Activated naive CD8-positive, alpha-beta T cell (primary cell): Measurements from ENCODE around the gene XYLT1.

Source experiments
- H3K27ac Mint-ChIP-seq: one replicate; pipeline ENCODE4 v1.8.0; 2021; ENCODE audit warnings: mixed read lengths
- H3K27me3 Mint-ChIP-seq: one replicate; pipeline ENCODE4 v1.8.0; 2021; ENCODE audit warnings: mixed read lengths
- H3K36me3 Mint-ChIP-seq: one replicate; pipeline ENCODE4 v1.8.0; 2021; ENCODE audit warnings: mixed read lengths
- H3K4me1 Mint-ChIP-seq: one replicate; pipeline ENCODE4 v1.8.0; 2021; ENCODE audit warnings: low read depth, mixed read lengths
- H3K4me3 Mint-ChIP-seq: one replicate; pipeline ENCODE4 v1.8.0; 2021; ENCODE audit warnings: mild to moderate bottlenecking, mixed read lengths
- H3K9me3 Mint-ChIP-seq: one replicate; pipeline ENCODE4 v1.8.0; 2021; ENCODE audit warnings: low read depth, mixed read lengths

The XYLT1 gene

DNA sequence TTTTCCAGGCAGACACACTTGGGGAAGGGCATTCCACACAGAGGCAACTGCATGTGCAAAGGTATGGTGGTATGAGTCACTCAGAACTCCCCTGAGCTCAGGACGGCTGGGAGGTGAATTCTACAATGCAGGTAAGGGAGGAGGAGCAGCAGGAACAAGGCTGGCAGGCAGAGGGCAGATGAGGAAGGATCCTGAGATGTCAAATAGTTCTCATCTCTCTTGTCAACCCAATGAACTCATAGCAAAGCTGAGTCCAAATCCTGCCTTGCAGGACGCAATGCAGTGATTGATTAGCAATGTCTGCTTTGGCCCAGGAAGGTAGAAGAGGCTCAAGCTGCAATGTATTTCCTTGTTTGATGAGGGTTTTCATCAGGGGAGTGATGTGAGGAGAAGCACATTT, 243.5 kb downstream of the XYLT1 start:
- no peaks in the 10 kb centered on the region for H3K9me3 Mint-ChIP-seq
- peaks cover 2% of the 10 kb centered on the region for H3K36me3 Mint-ChIP-seq
- H3K4me1 Mint-ChIP-seq: peaks cover 24% of the 10 kb centered on the region
- H3K27me3 Mint-ChIP-seq: no peaks in the 10 kb centered on the region
- no peak overlapping the region for H3K4me3 Mint-ChIP-seq
- no peak overlapping the region for H3K27ac Mint-ChIP-seq

DNA sequence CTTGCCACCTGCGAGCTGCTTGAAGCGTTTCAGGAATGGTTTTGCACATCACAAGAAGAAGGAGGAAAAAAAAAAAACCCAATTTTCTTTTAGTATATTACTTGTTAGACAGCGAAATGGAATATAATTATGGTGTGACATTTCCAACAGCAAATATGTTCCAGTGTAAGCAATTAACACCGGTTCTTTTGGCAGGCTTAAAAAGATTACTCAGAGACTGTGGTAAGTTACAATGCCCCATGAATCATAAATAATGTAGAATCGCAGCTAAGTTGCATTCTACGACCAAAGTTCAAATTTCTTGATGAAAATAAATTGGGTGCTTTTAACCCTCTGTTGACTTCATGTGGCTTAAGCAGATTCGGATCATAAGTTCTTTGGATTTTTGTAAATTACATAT, 245.2 kb downstream of the XYLT1 start:
- Mint-ChIP-seq H3K4me3 (no peak overlapping the region), H3K4me1 (peaks cover 23% of the 10 kb centered on the region), H3K27ac (no peak overlapping the region)

DNA sequence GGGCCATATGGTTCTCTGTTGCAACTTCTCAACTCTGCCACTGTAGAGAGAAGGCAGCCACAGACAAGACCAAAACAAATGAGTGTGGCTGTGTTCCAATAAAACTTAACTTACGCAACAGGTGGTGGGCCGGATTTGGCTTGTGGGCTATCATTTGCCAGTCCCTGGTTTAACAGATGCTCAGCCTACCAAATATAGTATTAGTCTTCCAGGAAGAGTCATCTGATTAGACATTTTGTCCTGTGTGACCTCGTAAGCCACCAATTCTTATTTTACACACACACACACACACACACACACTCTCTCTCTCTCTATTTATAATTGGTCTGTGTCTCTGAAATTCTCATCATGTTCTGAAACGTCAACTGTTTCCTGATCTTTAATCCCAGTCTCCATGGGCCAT, 245.9 kb downstream of the XYLT1 start:
- no peaks in the 10 kb centered on the region for H3K9me3 Mint-ChIP-seq
- no peak overlapping the region for H3K27ac Mint-ChIP-seq
- H3K27me3 Mint-ChIP-seq: no peaks in the 10 kb centered on the region
- H3K4me3 Mint-ChIP-seq: no peak overlapping the region
- H3K36me3 Mint-ChIP-seq: peaks cover 4% of the 10 kb centered on the region
- H3K4me1 Mint-ChIP-seq: peaks cover 23% of the 10 kb centered on the region

More for the DNA sequence above, 245.2 kb downstream of the XYLT1 start:
- peaks cover 4% of the 10 kb centered on the region for H3K36me3 Mint-ChIP-seq
- no peaks in the 10 kb centered on the region for H3K9me3 Mint-ChIP-seq
- H3K27me3 Mint-ChIP-seq: no peaks in the 10 kb centered on the region

DNA sequence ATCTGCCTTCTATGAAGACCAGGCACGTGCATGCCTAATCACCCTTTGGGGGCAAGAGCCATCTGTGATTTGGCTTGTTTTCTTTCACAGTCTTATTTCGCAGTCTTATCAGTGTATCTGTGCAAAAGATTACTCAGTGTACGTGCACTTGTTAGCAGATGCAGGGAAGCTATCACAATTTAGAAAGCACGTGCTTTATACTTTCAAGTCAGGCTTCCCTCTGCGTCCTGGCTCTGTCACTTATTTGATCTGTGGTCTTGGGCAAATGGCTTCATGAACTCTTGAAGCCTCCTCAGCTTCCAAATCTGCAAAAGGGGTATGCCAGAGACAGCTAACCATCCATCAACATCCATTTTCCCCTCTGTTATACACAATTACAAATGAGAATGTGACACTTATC, 246.4 kb downstream of the XYLT1 start:
- no peaks in the 10 kb centered on the region for H3K9me3 Mint-ChIP-seq
- H3K27ac Mint-ChIP-seq: no peak overlapping the region
- peaks cover 22% of the 10 kb centered on the region for H3K4me1 Mint-ChIP-seq
- no peaks in the 10 kb centered on the region for H3K27me3 Mint-ChIP-seq
- peaks cover 4% of the 10 kb centered on the region for H3K36me3 Mint-ChIP-seq
- no peak overlapping the region for H3K4me3 Mint-ChIP-seq

DNA sequence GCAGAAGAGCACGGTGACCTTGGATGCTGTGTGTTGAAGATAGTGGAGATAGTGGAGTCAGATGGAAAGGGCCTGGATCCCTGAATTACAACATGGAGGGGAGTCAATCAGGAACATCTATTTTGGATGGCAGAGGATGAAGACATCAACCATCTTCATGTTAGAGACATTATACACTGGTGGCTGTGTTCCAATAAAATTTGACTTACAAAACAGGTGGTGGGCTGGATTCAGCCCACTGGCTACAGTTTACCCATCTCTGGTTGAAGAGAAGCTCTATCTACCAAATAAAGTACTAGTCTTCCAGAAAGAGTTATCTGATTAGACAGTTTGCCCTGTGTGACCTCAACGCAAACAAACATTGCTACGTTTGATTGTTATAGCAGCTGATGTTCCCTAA, 247.2 kb downstream of the XYLT1 start:
- peaks cover 19% of the 10 kb centered on the region for H3K4me1 Mint-ChIP-seq
- H3K9me3 Mint-ChIP-seq: no peaks in the 10 kb centered on the region
- H3K27me3 Mint-ChIP-seq: no peaks in the 10 kb centered on the region
- H3K4me3 Mint-ChIP-seq: no peak overlapping the region
- H3K36me3 Mint-ChIP-seq: peaks cover 5% of the 10 kb centered on the region
- no peak overlapping the region for H3K27ac Mint-ChIP-seq

DNA sequence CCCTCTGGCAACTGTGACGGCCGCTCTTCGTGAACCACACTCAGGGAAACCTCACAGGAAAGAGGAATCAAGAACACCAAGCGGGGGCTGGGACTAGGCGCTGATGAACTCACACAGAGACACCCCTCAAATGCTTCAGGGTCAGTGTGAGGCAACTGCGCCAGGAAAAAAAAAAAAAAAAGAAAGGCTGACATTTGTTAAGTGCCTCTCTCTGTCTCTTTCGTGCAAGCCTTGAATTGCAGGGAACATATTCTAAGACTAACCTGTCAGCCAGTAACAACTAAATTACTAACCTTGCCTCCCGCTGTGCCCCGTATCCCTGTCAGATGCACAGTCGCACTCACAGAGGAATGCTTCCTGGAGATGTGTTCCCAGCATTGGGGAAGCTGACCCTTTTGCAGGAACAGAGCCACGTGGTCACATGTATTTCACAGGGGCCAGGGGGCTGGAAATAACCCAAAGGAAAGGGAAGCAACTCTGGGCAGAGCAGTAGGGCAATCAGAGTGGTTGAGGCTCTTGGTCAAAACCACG, 247.8 kb downstream of the XYLT1 start:
- Mint-ChIP-seq H3K36me3 (peaks cover 6% of the 10 kb centered on the region), H3K27me3 (no peaks in the 10 kb centered on the region), H3K4me1 (peaks cover 19% of the 10 kb centered on the region), H3K4me3 (no peak overlapping the region), H3K27ac (no peak overlapping the region), H3K9me3 (no peaks in the 10 kb centered on the region)

DNA sequence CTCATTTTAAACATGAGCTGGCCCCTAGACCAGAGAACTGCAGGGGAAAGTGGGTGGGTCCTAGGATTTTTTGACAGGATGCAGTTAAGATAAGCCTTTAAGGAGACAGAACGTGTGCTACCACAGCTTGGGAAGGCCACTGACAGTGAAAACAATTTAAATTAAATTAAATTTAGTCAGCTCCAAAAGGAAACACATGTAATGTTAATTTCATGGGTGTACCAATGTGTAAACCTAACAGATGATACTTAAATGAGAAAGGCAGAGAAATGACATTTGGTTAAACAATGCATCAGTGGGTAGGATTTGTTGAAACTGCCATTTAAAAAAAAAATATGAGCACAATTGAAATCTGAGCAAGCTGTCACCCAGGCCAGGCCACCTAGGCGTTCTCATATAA, 250.8 kb downstream of the XYLT1 start:
- Mint-ChIP-seq H3K4me1 (peaks cover 12% of the 10 kb centered on the region), H3K4me3 (no peak overlapping the region), H3K36me3 (peaks cover 6% of the 10 kb centered on the region), H3K9me3 (no peaks in the 10 kb centered on the region), H3K27me3 (no peaks in the 10 kb centered on the region), H3K27ac (no peak overlapping the region)

DNA sequence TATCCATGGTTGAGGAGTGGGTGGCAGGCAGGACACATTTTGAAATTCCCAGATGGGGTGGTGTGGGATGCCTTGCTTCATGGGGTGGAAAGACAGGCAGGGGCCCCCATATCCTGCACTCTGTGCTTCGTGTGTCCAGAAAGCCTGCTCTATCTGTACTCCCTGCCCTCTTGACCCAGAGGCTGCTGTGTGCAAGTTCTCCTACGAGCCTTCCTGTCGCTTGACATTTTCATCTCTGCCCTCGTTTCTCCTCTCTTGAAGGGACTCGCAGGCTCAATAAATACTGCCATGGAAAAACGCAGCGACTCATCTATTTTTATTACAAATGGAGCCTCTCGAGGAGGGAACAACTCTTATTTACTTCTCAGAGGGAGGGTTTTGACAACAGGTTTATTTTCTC, 254.8 kb downstream of the XYLT1 start:
- no peak overlapping the region for H3K27ac Mint-ChIP-seq
- peaks cover 30% of the 10 kb centered on the region for H3K4me1 Mint-ChIP-seq
- H3K36me3 Mint-ChIP-seq: peaks cover 9% of the 10 kb centered on the region
- H3K9me3 Mint-ChIP-seq: peaks cover 6% of the 10 kb centered on the region
- H3K4me3 Mint-ChIP-seq: no peak overlapping the region
- no peaks in the 10 kb centered on the region for H3K27me3 Mint-ChIP-seq

DNA sequence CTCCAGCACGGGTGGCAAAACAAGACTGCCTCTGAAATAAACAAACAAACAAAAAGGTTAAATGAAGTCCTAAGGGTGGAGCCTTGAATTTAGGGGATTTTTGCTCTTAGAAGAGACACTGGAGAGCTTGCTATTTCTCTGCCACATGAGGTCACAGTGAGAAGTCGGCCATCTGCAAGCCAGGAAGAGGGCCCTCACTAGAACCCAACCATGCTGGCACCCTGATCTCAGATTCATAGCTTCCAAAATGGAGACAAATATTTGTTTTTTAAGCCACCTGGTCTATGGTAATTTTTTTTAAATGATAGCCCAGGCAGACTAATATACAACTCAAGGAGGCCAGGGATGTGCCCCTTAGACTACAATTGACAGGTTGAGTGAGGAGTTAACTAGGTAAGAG, 255.5 kb downstream of the XYLT1 start:
- Mint-ChIP-seq H3K36me3 (peaks cover 9% of the 10 kb centered on the region), H3K27me3 (no peaks in the 10 kb centered on the region), H3K27ac (no peak overlapping the region), H3K4me3 (no peak overlapping the region), H3K9me3 (peaks cover 6% of the 10 kb centered on the region), H3K4me1 (peaks cover 30% of the 10 kb centered on the region)

DNA sequence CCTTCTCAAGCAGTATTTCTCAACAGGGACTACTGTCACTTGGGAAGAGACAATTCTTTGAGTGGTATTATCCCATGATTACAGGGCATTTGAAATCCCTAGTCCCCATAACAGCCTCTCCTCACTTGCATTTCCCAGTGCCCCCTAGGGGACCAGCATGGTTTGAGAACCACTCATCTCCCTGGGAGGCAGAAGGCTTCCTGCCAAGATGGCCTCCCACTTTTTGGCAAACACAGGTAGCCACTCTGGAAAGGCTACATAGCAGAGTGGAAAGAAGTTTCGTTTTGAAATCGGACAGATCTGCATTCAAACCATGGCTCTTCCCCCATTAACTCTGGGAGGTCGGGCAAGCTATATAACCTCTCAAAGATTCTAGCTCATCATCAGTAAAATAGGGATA, 256.8 kb downstream of the XYLT1 start:
- Mint-ChIP-seq H3K4me3 (no peak overlapping the region), H3K27me3 (no peaks in the 10 kb centered on the region), H3K4me1 (peaks cover 30% of the 10 kb centered on the region), H3K9me3 (peaks cover 6% of the 10 kb centered on the region), H3K36me3 (peaks cover 11% of the 10 kb centered on the region), H3K27ac (no peak overlapping the region)

DNA sequence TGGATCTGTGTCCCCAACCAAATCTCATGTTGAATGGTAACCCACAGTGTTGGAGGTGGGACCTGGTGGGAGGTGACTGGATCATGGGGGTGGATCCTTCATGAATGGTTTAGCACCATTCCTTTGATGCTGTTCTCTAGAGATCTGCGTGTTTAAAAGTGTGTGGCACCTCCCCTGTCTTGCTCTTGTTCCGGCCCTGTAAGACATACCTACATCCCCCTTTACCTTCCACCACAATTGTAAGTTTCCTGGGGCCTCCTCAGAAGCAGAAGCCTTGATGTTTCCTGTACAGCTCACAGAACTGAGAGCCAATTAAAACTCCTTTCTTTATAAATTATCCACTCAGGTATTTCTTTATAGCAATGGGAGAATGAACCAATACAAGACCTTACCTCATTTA, 257.7 kb downstream of the XYLT1 start:
- Mint-ChIP-seq H3K4me1 (peaks cover 30% of the 10 kb centered on the region), H3K27ac (peak overlapping the region; percentile 25), H3K4me3 (peak overlapping the region; percentile 39), H3K27me3 (no peaks in the 10 kb centered on the region), H3K9me3 (peaks cover 6% of the 10 kb centered on the region), H3K36me3 (peaks cover 9% of the 10 kb centered on the region)

DNA sequence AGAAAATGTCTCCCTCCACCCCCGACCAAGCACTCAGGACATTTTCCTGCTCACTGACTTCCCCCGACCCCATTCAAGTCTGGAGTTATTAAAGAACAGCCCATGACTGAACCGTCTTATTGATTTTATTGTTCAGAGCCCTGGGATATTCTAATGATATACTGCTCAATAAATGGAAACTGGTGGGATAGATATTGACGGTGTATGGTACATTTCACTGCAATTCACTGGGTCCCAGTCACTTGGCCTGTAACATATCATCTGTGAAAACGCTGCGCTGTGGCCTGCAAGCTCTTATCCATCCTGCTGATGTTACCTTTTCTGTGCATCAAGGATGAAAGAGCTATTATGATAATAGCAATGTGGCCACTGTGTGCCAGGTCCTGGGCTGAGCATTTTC, 258.2 kb downstream of the XYLT1 start:
- H3K9me3 Mint-ChIP-seq: peaks cover 6% of the 10 kb centered on the region
- H3K27me3 Mint-ChIP-seq: no peaks in the 10 kb centered on the region
- no peak overlapping the region for H3K4me3 Mint-ChIP-seq
- peaks cover 9% of the 10 kb centered on the region for H3K36me3 Mint-ChIP-seq
- peaks cover 30% of the 10 kb centered on the region for H3K4me1 Mint-ChIP-seq
- H3K27ac Mint-ChIP-seq: no peak overlapping the region

DNA sequence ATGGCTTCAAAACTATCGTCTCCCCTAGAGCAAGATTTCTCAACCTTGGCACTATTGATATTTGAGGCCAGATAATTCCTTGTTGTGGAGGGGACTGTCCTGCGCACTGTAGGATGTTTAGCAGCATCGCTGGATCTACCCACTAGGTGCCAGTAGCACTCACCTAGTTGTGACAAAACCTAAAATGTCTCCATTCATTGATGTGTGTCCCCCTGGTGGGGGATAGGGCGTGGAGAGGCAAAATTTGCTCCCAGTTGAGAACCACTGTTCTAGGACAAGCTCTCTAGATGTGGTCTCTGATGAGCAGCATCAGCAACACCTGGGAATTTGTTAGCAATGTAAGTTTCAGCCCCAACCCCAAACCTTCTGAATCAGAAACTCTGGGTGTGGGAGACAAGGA, 259.0 kb downstream of the XYLT1 start:
- H3K4me3 Mint-ChIP-seq: no peak overlapping the region
- H3K27ac Mint-ChIP-seq: no peak overlapping the region
- H3K4me1 Mint-ChIP-seq: peaks cover 30% of the 10 kb centered on the region
- H3K36me3 Mint-ChIP-seq: peaks cover 9% of the 10 kb centered on the region
- peaks cover 6% of the 10 kb centered on the region for H3K9me3 Mint-ChIP-seq
- no peaks in the 10 kb centered on the region for H3K27me3 Mint-ChIP-seq

DNA sequence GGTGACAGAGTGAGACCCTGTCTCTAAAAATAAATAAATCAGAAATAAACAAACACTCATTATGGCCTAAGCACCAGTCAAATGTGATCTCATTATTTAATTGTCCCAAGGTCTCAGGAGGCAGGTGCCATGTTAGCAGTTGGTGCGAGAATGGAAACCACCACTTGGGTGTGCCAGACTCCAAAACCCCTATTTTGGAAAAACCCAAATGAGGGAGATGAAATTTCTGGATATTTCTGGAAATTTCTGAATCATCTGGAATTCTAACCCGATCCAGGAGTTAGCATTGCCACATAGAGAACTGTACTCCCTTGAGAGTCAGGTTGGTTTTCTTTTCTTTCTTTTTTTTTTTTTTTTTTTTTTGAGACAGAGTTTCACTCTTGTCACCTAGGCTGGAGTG, 264.0 kb downstream of the XYLT1 start:
- no peaks in the 10 kb centered on the region for H3K9me3 Mint-ChIP-seq
- H3K4me1 Mint-ChIP-seq: peaks cover 4% of the 10 kb centered on the region
- H3K4me3 Mint-ChIP-seq: no peak overlapping the region
- H3K27me3 Mint-ChIP-seq: no peaks in the 10 kb centered on the region
- H3K27ac Mint-ChIP-seq: no peak overlapping the region
- H3K36me3 Mint-ChIP-seq: peaks cover 8% of the 10 kb centered on the region

DNA sequence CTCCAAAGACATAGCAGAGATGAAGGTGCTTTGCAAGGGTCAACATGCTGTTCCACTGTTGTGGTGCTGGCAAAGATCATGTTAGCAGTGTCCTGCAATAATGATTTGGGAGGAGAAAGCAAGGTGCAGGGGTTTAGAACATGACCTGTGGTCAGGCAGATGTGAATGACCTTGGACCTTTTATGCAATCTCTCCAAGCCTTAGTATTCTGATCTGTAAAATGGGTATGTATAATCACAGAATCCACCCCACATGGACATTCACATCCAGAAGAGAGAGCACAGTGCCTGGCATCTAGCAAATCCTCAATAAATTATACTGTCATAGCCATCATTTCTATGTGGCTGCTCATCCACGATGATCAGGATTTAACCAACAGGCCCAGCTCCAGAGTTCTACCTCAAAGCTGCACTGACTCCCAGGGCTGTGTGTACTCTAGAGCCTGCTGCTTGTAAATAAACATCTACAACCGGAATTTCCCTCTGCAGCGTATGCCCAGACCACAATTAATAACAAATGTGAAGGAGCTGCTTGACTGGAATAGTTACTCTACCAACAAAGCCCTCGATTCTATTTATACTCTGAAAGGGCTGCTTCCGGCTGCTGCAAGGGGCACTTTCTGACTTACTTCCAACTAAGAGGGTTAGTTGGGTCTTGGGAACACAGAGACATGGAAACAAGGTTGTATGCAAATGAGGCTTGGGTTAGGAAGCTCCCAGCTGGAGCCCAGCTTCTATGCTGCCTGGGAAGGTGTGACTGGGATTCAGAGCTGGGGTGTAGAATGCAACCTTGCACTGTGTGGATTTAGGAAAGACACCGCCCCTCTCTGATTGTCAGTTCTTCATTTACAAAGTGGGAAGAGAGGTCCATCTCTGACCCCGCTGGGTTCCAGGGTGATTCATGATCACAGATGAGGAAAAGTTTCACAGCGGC, 265.2 kb downstream of the XYLT1 start:
- no peaks in the 10 kb centered on the region for H3K4me1 Mint-ChIP-seq
- H3K36me3 Mint-ChIP-seq: peaks cover 14% of the 10 kb centered on the region
- H3K27ac Mint-ChIP-seq: no peak overlapping the region
- H3K4me3 Mint-ChIP-seq: no peak overlapping the region
- no peaks in the 10 kb centered on the region for H3K27me3 Mint-ChIP-seq
- no peaks in the 10 kb centered on the region for H3K9me3 Mint-ChIP-seq

DNA sequence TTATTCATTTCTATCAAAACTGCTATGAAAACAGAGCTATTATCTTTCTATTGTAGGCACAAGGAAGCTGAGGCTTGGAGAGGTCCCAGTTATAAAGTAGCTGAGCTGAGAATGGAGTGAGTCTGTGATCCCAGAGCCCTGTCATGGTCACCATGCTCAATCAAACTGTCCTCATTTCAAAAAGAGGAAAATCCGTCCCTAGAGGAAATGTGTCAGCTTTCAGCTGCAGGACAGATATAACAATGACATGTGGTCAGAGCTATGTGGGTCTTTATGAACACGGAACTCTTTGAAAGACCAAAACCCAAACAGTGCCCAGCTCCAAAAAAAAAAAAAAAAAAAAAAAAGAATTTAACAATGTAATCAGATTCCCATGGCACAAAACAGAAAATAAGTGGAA, 266.1 kb downstream of the XYLT1 start:
- Mint-ChIP-seq H3K4me1 (no peaks in the 10 kb centered on the region), H3K4me3 (no peak overlapping the region), H3K9me3 (no peaks in the 10 kb centered on the region), H3K36me3 (peaks cover 15% of the 10 kb centered on the region), H3K27me3 (no peaks in the 10 kb centered on the region), H3K27ac (no peak overlapping the region)
